Measurements from ENCODE around the gene TPBGL.

DNA sequence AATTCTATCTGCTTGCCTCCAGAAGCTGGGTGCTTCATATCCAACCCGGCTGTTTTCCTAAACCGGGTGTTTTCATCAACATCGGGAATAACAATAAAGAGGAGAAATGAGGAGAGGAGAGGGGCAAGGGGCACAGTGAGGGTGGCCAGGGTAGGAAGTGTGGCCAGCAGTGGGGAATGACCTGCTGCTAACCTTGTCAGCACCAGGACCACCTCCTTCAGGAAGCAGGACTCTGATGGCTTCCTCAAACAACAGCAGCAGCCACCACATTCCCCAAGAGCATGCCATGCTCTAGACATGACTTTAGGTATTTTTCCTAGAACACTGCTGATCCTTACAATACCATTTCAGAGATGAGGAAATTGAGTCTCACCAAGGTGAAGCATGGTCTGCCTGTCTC lies 52.4 kb downstream of the TPBGL start:
- TF ChIP-seq ZBTB7A (IDR thresholded peaks at IDR 0.05; ENCODE audit: low read depth): no peak
- TF ChIP-seq, protein P1, sequence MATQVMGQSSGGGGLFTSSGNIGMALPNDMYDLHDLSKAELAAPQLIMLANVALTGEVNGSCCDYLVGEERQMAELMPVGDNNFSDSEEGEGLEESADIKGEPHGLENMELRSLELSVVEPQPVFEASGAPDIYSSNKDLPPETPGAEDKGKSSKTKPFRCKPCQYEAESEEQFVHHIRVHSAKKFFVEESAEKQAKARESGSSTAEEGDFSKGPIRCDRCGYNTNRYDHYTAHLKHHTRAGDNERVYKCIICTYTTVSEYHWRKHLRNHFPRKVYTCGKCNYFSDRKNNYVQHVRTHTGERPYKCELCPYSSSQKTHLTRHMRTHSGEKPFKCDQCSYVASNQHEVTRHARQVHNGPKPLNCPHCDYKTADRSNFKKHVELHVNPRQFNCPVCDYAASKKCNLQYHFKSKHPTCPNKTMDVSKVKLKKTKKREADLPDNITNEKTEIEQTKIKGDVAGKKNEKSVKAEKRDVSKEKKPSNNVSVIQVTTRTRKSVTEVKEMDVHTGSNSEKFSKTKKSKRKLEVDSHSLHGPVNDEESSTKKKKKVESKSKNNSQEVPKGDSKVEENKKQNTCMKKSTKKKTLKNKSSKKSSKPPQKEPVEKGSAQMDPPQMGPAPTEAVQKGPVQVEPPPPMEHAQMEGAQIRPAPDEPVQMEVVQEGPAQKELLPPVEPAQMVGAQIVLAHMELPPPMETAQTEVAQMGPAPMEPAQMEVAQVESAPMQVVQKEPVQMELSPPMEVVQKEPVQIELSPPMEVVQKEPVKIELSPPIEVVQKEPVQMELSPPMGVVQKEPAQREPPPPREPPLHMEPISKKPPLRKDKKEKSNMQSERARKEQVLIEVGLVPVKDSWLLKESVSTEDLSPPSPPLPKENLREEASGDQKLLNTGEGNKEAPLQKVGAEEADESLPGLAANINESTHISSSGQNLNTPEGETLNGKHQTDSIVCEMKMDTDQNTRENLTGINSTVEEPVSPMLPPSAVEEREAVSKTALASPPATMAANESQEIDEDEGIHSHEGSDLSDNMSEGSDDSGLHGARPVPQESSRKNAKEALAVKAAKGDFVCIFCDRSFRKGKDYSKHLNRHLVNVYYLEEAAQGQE (IDR thresholded peaks at IDR 0.05; ENCODE audit: low read depth): no peak
- TF ChIP-seq CEBPB (IDR thresholded peaks at IDR 0.05): no peak
- no peak for TF ChIP-seq TAF1 (IDR thresholded peaks at IDR 0.05; ENCODE audit: low read depth)
- TF ChIP-seq, protein P2, sequence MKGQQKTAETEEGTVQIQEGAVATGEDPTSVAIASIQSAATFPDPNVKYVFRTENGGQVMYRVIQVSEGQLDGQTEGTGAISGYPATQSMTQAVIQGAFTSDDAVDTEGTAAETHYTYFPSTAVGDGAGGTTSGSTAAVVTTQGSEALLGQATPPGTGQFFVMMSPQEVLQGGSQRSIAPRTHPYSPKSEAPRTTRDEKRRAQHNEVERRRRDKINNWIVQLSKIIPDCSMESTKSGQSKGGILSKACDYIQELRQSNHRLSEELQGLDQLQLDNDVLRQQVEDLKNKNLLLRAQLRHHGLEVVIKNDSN (IDR thresholded peaks at IDR 0.05): no peak
- TF ChIP-seq RAD21 (IDR thresholded peaks at IDR 0.05; ENCODE audit: low read depth): no peak
- no peak for TF ChIP-seq YY1 (IDR thresholded peaks at IDR 0.05; ENCODE audit: low read depth)
- no peak for TF ChIP-seq CREB1 (IDR thresholded peaks at IDR 0.05; ENCODE audit: low read depth)
- no peak for TF ChIP-seq TEAD4 (IDR thresholded peaks at IDR 0.05)
- no peak for TF ChIP-seq NFIC (IDR thresholded peaks at IDR 0.05)

Measured in Ishikawa (cell line).